Right hindlimb (tissue), 1 donor: Measurements from ENCODE around the gene MINK1.

Experiments used
- DNase-seq: peaks from one replicate; pipeline ENCODE4 v3.0.0-alpha.2; 2018

The MINK1 gene

DNA sequence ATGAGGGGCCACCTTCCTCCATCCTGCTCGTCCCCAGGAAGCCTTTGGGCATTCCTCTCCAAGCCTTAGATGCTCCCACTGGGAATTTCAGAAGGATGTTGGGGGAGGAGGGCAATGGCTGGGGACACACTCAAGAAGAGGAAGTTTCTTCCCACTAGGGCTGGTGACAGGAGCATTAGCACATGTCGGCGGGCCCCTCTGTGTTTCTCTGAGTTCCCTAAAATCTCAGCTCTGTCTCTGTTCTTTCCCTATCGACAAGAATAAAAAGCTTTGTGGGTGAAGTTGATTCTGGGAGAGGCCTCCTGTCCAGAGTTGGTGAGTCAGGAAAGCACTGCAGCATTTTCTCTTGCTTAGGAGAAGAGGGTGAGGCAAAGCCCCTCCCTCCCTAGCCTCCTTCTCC is 46.5 kb downstream of the MINK1 start:
- DNase-seq, result no peak

DNA sequence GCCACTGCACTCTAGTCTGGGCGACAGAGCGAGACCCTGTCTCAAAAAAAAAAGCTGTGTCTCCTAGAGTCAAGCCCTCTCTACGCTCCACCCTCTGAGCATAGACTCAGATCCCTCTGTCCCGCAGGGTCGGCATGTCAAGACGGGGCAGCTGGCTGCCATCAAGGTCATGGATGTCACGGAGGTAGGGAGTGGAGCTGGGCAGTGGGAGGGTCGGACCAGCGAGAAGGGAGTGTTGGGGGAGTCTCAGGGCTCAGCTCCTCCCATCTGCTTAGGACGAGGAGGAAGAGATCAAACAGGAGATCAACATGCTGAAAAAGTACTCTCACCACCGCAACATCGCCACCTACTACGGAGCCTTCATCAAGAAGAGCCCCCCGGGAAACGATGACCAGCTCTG is 47.7 kb downstream of the MINK1 start:
- DNase-seq, result no peak

GRCh38 chr17:4881761-4882555 is 48.8 kb downstream of the MINK1 start:
- no peak for DNase-seq

GRCh38 chr17:4884489-4884888 is 51.3 kb downstream of the MINK1 start:
- DNase-seq, result no peak

- no peak for DNase-seq
These were observed 53.7 kb downstream of the MINK1 start for GRCh38 chr17:4886830-4887229.

GRCh38 chr17:4887581-4887980 is 54.4 kb downstream of the MINK1 start:
- DNase-seq, result no peak

DNA sequence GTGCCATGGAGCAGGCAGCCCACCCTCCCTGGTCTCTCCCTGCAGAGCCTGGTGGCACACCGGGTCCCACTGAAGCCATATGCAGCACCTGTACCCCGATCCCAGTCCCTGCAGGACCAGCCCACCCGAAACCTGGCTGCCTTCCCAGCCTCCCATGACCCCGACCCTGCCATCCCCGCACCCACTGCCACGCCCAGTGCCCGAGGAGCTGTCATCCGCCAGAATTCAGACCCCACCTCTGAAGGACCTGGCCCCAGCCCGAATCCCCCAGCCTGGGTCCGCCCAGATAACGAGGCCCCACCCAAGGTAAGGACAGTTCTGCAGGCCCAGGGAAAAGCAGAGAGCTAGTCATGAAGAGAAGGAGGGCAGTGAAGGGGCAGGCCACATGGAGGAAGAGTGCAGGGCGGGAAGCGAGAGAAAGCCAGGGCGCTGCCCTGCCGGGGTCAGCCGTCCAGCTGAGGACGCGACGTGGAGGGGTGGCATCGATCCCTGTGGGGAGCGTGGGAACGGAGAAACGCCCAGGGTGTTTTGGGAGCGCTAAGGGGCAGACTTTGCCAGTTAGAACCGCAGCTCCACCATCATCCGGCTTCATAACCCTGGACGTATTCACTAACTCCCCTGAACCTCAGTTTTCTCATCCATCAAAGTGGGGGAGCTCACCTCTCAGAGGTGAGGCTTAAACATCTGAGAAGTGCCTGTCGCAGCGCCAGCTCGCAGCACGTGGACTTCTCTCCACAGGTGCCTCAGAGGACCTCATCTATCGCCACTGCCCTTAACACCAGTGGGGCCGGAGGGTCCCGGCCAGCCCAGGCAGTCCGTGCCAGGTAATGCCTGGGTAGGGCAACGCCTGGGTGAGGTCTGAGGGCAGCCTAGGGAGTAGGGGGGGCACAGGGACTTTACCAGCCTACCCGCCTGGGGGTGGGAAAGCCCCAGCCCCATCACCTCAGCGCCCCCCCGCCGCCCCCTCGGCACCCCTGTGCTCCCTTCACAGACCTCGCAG is 58.6 kb downstream of the MINK1 start:
- no peak for DNase-seq

DNA sequence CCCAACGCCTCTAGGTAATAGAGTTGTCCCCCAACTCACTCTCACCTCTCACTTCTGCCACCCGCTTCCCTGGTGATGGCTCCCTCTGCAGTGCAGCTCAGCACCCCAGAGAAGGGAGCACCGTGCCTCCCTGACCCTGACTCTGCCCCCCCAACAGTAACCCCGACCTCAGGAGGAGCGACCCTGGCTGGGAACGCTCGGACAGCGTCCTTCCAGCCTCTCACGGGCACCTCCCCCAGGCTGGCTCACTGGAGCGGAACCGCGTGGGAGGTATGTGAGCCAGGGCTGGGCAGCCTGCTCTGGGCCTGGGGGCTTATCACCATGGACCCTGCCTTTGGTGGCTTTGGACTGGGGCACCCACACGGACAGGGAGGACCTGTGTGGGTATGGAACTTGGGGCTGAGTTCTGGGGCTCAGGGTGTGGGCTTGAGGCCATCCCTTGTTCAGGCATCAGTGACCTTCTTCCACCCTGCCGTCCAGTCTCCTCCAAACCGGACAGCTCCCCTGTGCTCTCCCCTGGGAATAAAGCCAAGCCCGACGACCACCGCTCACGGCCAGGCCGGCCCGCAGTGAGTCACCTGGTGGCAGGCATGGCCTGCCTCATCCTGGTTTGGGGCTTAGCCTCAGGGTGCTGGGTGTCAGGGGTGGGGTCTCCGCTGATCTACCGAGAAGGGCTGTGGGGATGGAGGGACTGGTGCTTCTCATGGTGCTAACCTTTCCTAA is 59.5 kb downstream of the MINK1 start:
- DNase-seq, result no peak

- DNase-seq, result no peak
These were observed 60.1 kb downstream of the MINK1 start for GRCh38 chr17:4893272-4893671.

- DNase-seq, result no peak
These were observed 60.8 kb downstream of the MINK1 start for GRCh38 chr17:4893721-4894560.

DNA sequence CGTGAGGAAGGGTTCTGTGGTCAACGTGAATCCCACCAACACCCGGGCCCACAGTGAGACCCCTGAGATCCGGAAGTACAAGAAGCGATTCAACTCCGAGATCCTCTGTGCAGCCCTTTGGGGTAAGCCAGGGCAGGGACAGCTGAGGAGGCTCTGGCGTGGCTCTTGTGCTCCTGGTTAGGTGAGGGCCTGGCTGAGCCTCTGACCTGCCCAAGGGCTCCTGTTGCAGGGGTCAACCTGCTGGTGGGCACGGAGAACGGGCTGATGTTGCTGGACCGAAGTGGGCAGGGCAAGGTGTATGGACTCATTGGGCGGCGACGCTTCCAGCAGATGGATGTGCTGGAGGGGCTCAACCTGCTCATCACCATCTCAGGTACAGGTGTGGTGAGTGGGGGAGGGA is 62.0 kb downstream of the MINK1 start:
- DNase-seq, result no peak

DNA sequence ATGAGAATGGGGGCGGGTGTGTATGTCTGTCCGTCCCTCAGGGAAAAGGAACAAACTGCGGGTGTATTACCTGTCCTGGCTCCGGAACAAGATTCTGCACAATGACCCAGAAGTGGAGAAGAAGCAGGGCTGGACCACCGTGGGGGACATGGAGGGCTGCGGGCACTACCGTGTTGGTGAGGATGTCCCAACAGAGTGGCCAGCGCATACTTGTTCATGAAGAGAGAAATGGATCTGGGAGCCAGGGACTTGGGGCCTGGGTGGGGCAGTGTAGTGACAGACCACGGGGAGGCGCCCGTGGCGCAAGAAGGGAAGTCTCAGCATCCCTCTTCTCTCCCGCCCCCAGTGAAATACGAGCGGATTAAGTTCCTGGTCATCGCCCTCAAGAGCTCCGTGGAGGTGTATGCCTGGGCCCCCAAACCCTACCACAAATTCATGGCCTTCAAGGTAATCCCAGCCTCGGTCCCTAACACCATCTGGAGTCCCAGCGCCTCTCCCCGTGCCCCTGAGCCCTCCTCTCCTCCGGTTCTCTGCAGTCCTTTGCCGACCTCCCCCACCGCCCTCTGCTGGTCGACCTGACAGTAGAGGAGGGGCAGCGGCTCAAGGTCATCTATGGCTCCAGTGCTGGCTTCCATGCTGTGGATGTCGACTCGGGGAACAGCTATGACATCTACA is 62.7 kb downstream of the MINK1 start:
- no peak for DNase-seq

- no peak for DNase-seq
These were observed 63.4 kb downstream of the MINK1 start for GRCh38 chr17:4896332-4897197.

GRCh38 chr17:4897198-4897687 is 64.1 kb downstream of the MINK1 start:
- DNase-seq, result no peak

DNA sequence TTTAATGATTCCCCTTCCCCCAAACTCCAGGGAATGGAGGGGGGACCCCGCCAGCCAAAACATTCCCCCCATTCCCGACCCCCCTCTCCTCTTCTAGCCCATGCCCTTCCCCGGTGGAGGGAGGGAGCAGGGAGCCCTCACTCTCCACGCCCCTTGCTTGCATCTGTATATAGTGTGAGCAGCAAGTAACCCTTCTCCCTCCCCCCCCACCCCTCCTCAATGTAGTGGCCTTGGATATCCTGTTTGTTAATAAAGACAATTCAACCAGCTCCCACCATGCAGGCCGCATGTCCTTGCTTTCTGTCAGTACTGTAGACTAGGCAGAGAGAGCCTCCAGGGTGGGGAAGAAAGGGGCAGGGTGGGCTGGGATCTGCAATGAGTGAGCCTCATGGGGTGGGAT is 64.6 kb downstream of the MINK1 start:
- no peak for DNase-seq

GRCh38 chr17:4898351-4898750 is 65.2 kb downstream of the MINK1 start:
- DNase-seq, result no peak

GRCh38 chr17:4898927-4899326 is 65.8 kb downstream of the MINK1 start:
- no peak for DNase-seq

- peak; percentile 88 for DNase-seq
These were observed 66.4 kb downstream of the MINK1 start, which contains the start of gene C17orf107 for GRCh38 chr17:4899341-4900230. Gene C17orf107, plus strand, starts transcription at chr17:4899536. Its CDS starts 227 bp downstream, at chr17:4899763.
